Thoracic aorta (tissue), 2 donors: Measurements from ENCODE around the gene HSF4. TPM values are rescaled to one million over a fixed set of nuclear protein-coding genes. Genes with fewer than 3 reads are reported as not detected.

Source experiments
- ATAC-seq: fragments of 150-250 bp; one replicate; pipeline ENCODE4 v1.8.0; 2017; ENCODE audit warnings: low read depth; ENCODE audit not compliant: insufficient number of reproducible peaks, low FRiP score
- DNase-seq: peaks from one replicate; pipeline ENCODE4 v3.0.0-alpha.2; 2020; ENCODE audit warnings: low spot score
- H3K27ac ChIP-seq, 2 donors: fragments of 200-600 bp; sonication (generic); 1 replicate in 1 of 2; 2 replicates in 1 of 2; pipeline ENCODE4 v1.5.1; 2016; ENCODE audit warnings: mild to moderate bottlenecking in 2 of 2, moderate library complexity in 2 of 2
- H3K27me3 ChIP-seq: fragments of 200-600 bp; sonication (generic); replicated peaks from 2 replicates; pipeline ENCODE4 v1.6.0; 2016; ENCODE audit warnings: mild to moderate bottlenecking; ENCODE audit not compliant: insufficient read depth
- H3K36me3 ChIP-seq: fragments of 200-600 bp; sonication (generic); one replicate; pipeline ENCODE4 v1.5.1; 2016
- H3K4me1 ChIP-seq, 2 donors: fragments of 200-600 bp; sonication (generic); 1 replicate in 1 of 2; 2 replicates in 1 of 2; pipeline versions ENCODE4 v1.5.1 to v1.6.0; 2016; ENCODE audit warnings: low read depth in 2 of 2, mild to moderate bottlenecking in 1 of 2; ENCODE audit not compliant: control insufficient read depth in 1 of 2
- H3K4me3 ChIP-seq: fragments of 200-600 bp; sonication (generic); 2 replicates; pipeline ENCODE4 v1.5.1; 2016; ENCODE audit warnings: mild to moderate bottlenecking
- H3K9me3 ChIP-seq: fragments of 200-600 bp; sonication (generic); 2 replicates; pipeline ENCODE4 v1.5.1; 2016
- total RNA-seq, 2 donors: library from RNA; depleted of rRNA; stranded (reverse); fragments of >200 nt; gene quantifications; one replicate each; pipeline versions ENCODE4 v1.1.0 to v1.2.3, GENCODE V29; 2016
- TF ChIP-seq, protein P1 (sequence below): fragments of 200-600 bp; sonication (generic); IDR thresholded peaks from one replicate; pipeline ENCODE4 v1.5.1; 2019; ENCODE audit warnings: antibody characterized with exemption

HSF4 gene
- total RNA-seq, 2 donors from 2014 or later: 44.1 to 87.5 TPM

DNA sequence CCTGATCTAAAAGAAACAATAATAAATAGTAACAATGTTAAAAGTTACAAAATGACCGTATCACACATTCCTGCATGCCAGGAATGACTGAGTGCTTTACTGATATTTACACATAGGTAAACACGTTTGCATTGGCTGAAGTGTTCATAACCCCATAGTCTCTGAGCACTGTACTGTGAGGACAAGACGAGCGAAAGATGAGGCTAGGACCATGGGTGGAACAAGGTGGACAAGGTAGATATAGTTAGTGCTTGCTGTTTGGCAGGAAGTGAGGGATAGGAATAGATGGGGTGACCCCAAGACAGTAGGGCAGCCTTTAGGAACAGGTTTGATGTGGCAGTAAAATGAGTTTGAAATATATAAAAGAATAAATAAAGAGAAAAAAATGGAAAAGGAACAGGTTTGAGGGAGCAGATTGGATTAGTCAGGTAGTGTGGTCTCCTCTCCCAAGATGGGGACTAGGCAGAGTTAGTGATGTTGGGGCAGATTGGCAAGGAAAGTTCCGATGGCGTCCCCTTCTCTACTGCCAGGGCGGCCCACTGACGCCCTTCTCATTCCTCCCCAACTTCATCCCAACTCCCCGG lies 27.0 kb downstream of the HSF4 start:
- Histone ChIP-seq H3K27ac (no peak overlapping the region), H3K4me3 (peak overlapping the region; percentile 81)
- ATAC-seq: no peak

DNA sequence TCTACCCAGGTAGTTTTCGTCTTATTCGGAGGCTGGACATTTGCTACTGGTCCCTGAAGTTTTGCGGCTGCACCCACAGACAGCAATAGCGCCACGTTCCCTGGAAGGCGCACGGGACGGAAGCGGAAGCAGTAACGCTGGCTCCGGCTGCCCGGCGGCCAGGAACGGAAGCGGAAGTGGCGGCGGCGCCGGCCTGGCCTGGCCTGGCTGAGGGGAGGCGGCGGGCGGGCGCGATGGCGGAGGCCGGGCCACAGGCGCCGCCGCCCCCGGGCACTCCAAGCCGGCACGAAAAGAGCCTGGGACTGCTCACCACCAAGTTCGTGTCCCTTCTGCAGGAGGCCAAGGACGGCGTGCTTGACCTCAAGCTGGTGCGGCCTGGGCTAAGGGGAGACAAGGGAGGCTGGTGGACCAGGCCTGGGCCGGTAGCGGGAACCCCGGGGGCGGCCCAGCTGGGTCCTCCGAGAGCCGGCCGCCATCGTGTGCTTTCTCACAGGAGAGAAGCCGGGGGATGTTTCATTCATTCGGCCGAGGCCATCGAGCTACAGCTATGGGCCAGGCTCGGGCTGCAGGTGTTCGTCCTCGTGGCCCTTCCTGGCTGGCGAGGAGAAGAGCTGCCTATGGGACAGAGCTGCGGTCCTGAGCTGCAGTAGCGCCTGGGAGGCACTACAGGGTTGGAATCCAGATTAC lies 27.6 kb downstream of the HSF4 start, which contains the start of gene E2F4:
Gene E2F4 (plus strand): TSS at position 161 of the 687 bp plus-strand sequence. CDS start 73 bp downstream, at position 234.
- H3K27me3 ChIP-seq: no peaks in the 10 kb centered on the region
- H3K4me3 ChIP-seq: peak within 1 kb of the TSS; percentile 81
- peak within 1 kb of the TSS; percentile 29 to 49 for H3K27ac ChIP-seq
- H3K4me1 ChIP-seq: peaks cover 19 to 28% of the 10 kb centered on the region in 2 donors
- H3K36me3 ChIP-seq: peaks cover 31% of the 10 kb centered on the region
- H3K9me3 ChIP-seq: no peaks in the 10 kb centered on the region
- DNase-seq (peak; percentile 58), ATAC-seq (peak; percentile 79)
- TF ChIP-seq, protein P1, sequence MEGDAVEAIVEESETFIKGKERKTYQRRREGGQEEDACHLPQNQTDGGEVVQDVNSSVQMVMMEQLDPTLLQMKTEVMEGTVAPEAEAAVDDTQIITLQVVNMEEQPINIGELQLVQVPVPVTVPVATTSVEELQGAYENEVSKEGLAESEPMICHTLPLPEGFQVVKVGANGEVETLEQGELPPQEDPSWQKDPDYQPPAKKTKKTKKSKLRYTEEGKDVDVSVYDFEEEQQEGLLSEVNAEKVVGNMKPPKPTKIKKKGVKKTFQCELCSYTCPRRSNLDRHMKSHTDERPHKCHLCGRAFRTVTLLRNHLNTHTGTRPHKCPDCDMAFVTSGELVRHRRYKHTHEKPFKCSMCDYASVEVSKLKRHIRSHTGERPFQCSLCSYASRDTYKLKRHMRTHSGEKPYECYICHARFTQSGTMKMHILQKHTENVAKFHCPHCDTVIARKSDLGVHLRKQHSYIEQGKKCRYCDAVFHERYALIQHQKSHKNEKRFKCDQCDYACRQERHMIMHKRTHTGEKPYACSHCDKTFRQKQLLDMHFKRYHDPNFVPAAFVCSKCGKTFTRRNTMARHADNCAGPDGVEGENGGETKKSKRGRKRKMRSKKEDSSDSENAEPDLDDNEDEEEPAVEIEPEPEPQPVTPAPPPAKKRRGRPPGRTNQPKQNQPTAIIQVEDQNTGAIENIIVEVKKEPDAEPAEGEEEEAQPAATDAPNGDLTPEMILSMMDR: no peak

More for the DNA sequence above, 27.0 kb downstream of the HSF4 start:
- H3K27me3 ChIP-seq: no peaks in the 10 kb centered on the region
- H3K4me1 ChIP-seq: peaks cover 19 to 28% of the 10 kb centered on the region in 2 donors
- H3K9me3 ChIP-seq: no peaks in the 10 kb centered on the region
- H3K36me3 ChIP-seq: peaks cover 25% of the 10 kb centered on the region
- no peak for DNase-seq
- TF ChIP-seq, protein P1: no peak

DNA sequence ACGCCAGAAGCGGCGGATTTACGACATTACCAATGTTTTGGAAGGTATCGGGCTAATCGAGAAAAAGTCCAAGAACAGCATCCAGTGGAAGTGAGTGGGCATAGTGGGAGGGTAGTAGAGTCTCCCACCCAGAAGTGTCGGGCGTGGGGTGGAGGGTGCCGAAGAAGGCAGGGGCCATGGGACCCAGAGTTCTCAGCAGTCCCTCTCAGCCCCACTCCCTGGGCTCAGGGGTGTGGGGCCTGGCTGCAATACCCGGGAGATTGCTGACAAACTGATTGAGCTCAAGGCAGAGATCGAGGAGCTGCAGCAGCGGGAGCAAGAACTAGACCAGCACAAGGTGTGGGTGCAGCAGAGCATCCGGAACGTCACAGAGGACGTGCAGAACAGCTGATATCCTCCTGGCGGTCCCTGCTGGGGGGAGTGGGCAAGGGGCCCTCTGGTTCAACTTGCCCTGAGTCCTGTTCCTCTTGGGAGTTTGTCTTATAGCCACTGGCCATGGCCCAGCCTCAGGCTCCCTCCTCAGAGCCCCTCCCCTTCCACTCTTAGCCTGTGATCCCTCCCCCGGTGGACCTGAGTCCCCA lies 28.3 kb downstream of the HSF4 start:
- Histone ChIP-seq H3K9me3 (no peaks in the 10 kb centered on the region), H3K36me3 (peaks cover 37% of the 10 kb centered on the region), H3K27me3 (no peaks in the 10 kb centered on the region), H3K4me3 (peak overlapping the region; percentile 81), H3K27ac (peak overlapping the region in 1 of 2 donors; percentile 29), H3K4me1 (peaks cover 19 to 31% of the 10 kb centered on the region in 2 donors)
- DNase-seq (no peak), ATAC-seq (no peak)
- TF ChIP-seq, protein P1: no peak

DNA sequence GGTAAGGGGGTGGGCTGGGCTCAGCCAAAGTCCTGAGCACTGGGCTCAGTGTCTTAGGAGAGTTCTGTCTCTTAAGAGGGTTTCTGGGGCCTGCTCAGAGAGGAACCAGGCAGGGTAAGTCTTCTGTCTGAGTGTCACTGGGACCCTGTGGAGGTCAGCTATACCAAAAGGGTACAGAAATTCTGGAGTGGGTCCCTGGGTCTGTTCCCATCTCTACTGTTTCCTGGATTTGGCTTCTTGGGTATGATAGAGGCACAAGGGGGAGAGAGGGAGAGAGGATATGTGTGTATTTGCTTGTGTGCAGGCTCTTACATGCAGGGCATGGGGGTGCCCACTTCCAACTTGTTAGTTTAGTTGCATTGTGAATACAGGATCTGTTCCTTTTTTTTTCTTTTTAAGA lies 29.0 kb downstream of the HSF4 start:
- H3K4me1 ChIP-seq: peaks cover 19 to 38% of the 10 kb centered on the region in 2 donors
- H3K27me3 ChIP-seq: no peaks in the 10 kb centered on the region
- peak overlapping the region; percentile 81 for H3K4me3 ChIP-seq
- no peak overlapping the region for H3K27ac ChIP-seq
- peaks cover 37% of the 10 kb centered on the region for H3K36me3 ChIP-seq
- ATAC-seq (no peak), DNase-seq (no peak)
- TF ChIP-seq, protein P1: no peak
- H3K9me3 ChIP-seq: no peaks in the 10 kb centered on the region

DNA sequence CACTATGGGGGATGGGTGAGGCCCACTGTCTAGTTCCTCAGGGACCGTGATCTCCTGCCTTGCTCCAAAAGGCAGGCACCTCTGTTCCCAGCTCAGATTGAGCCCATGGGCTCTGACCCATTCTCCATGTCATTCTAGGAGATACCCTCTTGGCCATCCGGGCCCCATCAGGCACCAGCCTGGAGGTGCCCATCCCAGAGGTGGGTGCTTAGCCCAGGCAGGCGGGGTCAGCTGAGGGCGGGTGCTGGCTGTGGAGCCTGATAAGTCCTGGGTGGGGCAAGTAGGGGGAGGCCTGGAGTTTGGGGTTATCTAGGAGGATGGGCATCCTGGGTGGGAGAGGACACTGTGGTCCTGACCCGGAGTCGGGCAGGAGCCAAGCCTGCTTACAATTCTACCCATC lies 29.7 kb downstream of the HSF4 start:
- TF ChIP-seq, protein P1: no peak
- no peaks in the 10 kb centered on the region for H3K9me3 ChIP-seq

More for the DNA sequence above, 29.7 kb downstream of the HSF4 start:
- ATAC-seq: no peak
- Histone ChIP-seq H3K27ac (no peak overlapping the region), H3K36me3 (peaks cover 37% of the 10 kb centered on the region), H3K4me1 (peaks cover 19 to 38% of the 10 kb centered on the region in 2 donors), H3K4me3 (no peak overlapping the region), H3K27me3 (no peaks in the 10 kb centered on the region)
- no peak for DNase-seq
